Measurements from ENCODE around the gene MAGOH.

DNA sequence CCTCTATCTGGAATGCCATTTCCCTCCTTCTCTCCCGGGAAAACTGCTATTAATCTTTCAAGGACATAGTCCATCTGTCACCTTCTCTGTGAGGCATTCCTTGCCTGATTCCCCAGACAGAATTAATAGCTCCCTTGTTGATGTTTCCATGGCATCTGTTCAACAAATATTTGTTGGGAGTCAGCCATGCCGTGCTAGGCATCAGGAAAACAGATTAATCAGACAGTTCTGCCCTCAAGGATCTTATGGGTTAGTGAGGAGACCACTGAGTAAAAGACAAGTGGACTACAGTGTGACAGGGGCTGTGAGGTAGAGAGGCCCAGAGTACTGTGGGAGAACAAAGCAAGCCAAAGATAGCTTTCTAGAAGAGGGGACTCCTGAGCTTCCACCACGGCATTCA, 11.4 kb upstream of the MAGOH start:
- TF ChIP-seq, protein P1, sequence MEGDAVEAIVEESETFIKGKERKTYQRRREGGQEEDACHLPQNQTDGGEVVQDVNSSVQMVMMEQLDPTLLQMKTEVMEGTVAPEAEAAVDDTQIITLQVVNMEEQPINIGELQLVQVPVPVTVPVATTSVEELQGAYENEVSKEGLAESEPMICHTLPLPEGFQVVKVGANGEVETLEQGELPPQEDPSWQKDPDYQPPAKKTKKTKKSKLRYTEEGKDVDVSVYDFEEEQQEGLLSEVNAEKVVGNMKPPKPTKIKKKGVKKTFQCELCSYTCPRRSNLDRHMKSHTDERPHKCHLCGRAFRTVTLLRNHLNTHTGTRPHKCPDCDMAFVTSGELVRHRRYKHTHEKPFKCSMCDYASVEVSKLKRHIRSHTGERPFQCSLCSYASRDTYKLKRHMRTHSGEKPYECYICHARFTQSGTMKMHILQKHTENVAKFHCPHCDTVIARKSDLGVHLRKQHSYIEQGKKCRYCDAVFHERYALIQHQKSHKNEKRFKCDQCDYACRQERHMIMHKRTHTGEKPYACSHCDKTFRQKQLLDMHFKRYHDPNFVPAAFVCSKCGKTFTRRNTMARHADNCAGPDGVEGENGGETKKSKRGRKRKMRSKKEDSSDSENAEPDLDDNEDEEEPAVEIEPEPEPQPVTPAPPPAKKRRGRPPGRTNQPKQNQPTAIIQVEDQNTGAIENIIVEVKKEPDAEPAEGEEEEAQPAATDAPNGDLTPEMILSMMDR (IDR thresholded peaks at IDR 0.05; ENCODE audit: borderline replicate concordance, extremely low read depth, low read length, poor library complexity, severe bottlenecking): no peak
- no peak for TF ChIP-seq EZH2 (IDR thresholded peaks at IDR 0.05; ENCODE audit: borderline replicate concordance, low read depth, low read length, severe bottlenecking)

All from DND-41 (cell line).